ENCODE results near the gene CCDC112. TPM values are rescaled to one million over a fixed set of nuclear protein-coding genes. Genes with fewer than 3 reads are reported as not detected.

CCDC112 gene
- 1 to 10 TPM; 1.9 to 2.1 TPM for total RNA-seq

GRCh38 chr5:115296124-115297022 is at the start of gene CCDC112:
Gene CCDC112 (minus strand): TSS chr5:115296654. CDS start chr5:115296543, 111 bp downstream.
- H3K4me3 Mint-ChIP-seq = peak within 1 kb of the TSS; percentile 80 to 89
- peak; percentile 70 to 74 for DNase-seq
- peaks cover 5% of the 10 kb centered on the region for H3K4me1 Mint-ChIP-seq (ENCODE audit: low read depth)
- H3K27ac Mint-ChIP-seq = no peak within 1 kb of the TSS
- peaks cover 11% of the 10 kb centered on the region for H3K27me3 Mint-ChIP-seq (ENCODE audit: low read depth)
- peaks cover 0 to 2% of the 10 kb centered on the region in 2 donors for H3K36me3 Mint-ChIP-seq (ENCODE audit: insufficient read depth in 2 of 2)
- H3K9me3 Mint-ChIP-seq = peaks cover 0 to 2% of the 10 kb centered on the region in 2 donors
- peak; percentile 86 to 88 for ATAC-seq (replicated peaks in 1 of 2)

GRCh38 chr5:115345344-115345743 is 48.9 kb upstream of the CCDC112 start:
- no peak for ATAC-seq (replicated peaks in 1 of 2)
- DNase-seq = no peak
- Mint-ChIP-seq H3K36me3 (ENCODE audit: insufficient read depth in 2 of 2) (no peaks in the 10 kb centered on the region), H3K9me3 (peaks cover 0 to 3% of the 10 kb centered on the region in 2 donors), H3K27ac (no peak overlapping the region), H3K4me1 (ENCODE audit: low read depth) (no peaks in the 10 kb centered on the region), H3K4me3 (no peak overlapping the region), H3K27me3 (ENCODE audit: low read depth) (peaks cover 52% of the 10 kb centered on the region)

- no peak overlapping the region for H3K4me3 Mint-ChIP-seq
- no peaks in the 10 kb centered on the region for H3K36me3 Mint-ChIP-seq (ENCODE audit: insufficient read depth in 2 of 2)
- no peak for ATAC-seq (replicated peaks in 1 of 2)
Measured at GRCh38 chr5:115343855-115344254, 47.4 kb upstream of the CCDC112 start.

GRCh38 chr5:115342590-115343377 is 46.3 kb upstream of the CCDC112 start:
- Mint-ChIP-seq H3K36me3 (ENCODE audit: insufficient read depth in 2 of 2) (no peaks in the 10 kb centered on the region), H3K27me3 (ENCODE audit: low read depth) (peaks cover 59% of the 10 kb centered on the region), H3K4me1 (ENCODE audit: low read depth) (no peaks in the 10 kb centered on the region), H3K4me3 (no peak overlapping the region), H3K27ac (no peak overlapping the region), H3K9me3 (peaks cover 0 to 3% of the 10 kb centered on the region in 2 donors)
- ATAC-seq (replicated peaks in 1 of 2) (no peak), DNase-seq (no peak)

More at GRCh38 chr5:115343855-115344254, 47.4 kb upstream of the CCDC112 start:
- Mint-ChIP-seq H3K9me3 (peaks cover 0 to 3% of the 10 kb centered on the region in 2 donors), H3K4me1 (ENCODE audit: low read depth) (no peaks in the 10 kb centered on the region), H3K27ac (no peak overlapping the region), H3K27me3 (ENCODE audit: low read depth) (peaks cover 54% of the 10 kb centered on the region)
- DNase-seq = no peak

- Mint-ChIP-seq H3K4me1 (ENCODE audit: low read depth) (no peaks in the 10 kb centered on the region), H3K27me3 (ENCODE audit: low read depth) (peaks cover 62% of the 10 kb centered on the region), H3K4me3 (no peak overlapping the region), H3K36me3 (ENCODE audit: insufficient read depth in 2 of 2) (no peaks in the 10 kb centered on the region), H3K9me3 (peaks cover 0 to 3% of the 10 kb centered on the region in 2 donors), H3K27ac (no peak overlapping the region)
- no peak for ATAC-seq (replicated peaks in 1 of 2)
- no peak for DNase-seq
Measured at GRCh38 chr5:115341745-115342144, 45.3 kb upstream of the CCDC112 start.

- Mint-ChIP-seq H3K27me3 (ENCODE audit: low read depth) (peaks cover 54% of the 10 kb centered on the region), H3K4me1 (ENCODE audit: low read depth) (no peaks in the 10 kb centered on the region), H3K36me3 (ENCODE audit: insufficient read depth in 2 of 2) (no peaks in the 10 kb centered on the region), H3K9me3 (no peaks in the 10 kb centered on the region), H3K27ac (no peak overlapping the region), H3K4me3 (no peak overlapping the region)
- no peak for ATAC-seq (replicated peaks in 1 of 2)
- no peak for DNase-seq
Measured at GRCh38 chr5:115338851-115339250, 42.4 kb upstream of the CCDC112 start.

- H3K4me1 Mint-ChIP-seq (ENCODE audit: low read depth) = peaks cover 5% of the 10 kb centered on the region
- H3K9me3 Mint-ChIP-seq = no peaks in the 10 kb centered on the region
- peaks cover 0 to under 1% of the 10 kb centered on the region in 2 donors for H3K36me3 Mint-ChIP-seq (ENCODE audit: insufficient read depth in 2 of 2)
- H3K27ac Mint-ChIP-seq = no peak overlapping the region
- no peak for ATAC-seq (replicated peaks in 1 of 2)
- H3K4me3 Mint-ChIP-seq = no peak overlapping the region
- peaks cover 57% of the 10 kb centered on the region for H3K27me3 Mint-ChIP-seq (ENCODE audit: low read depth)
- DNase-seq = no peak
Measured at GRCh38 chr5:115337882-115338281, 41.4 kb upstream of the CCDC112 start.

- DNase-seq (no peak), ATAC-seq (replicated peaks in 1 of 2) (no peak)
- Mint-ChIP-seq H3K27me3 (ENCODE audit: low read depth) (peaks cover 52% of the 10 kb centered on the region), H3K9me3 (no peaks in the 10 kb centered on the region), H3K27ac (no peak overlapping the region), H3K4me1 (ENCODE audit: low read depth) (peaks cover 7% of the 10 kb centered on the region), H3K4me3 (no peak overlapping the region), H3K36me3 (ENCODE audit: insufficient read depth in 2 of 2) (peaks cover 0 to 2% of the 10 kb centered on the region in 2 donors)
Measured at GRCh38 chr5:115336964-115337363, 40.5 kb upstream of the CCDC112 start.

- no peaks in the 10 kb centered on the region for H3K9me3 Mint-ChIP-seq
- DNase-seq = no peak
Measured at GRCh38 chr5:115336201-115336720, 39.8 kb upstream of the CCDC112 start.

GRCh38 chr5:115335301-115335700 is 38.8 kb upstream of the CCDC112 start:
- peaks cover 0 to 2% of the 10 kb centered on the region in 2 donors for H3K36me3 Mint-ChIP-seq (ENCODE audit: insufficient read depth in 2 of 2)
- H3K4me1 Mint-ChIP-seq (ENCODE audit: low read depth) = peaks cover 16% of the 10 kb centered on the region
- peaks cover 58% of the 10 kb centered on the region for H3K27me3 Mint-ChIP-seq (ENCODE audit: low read depth)
- DNase-seq (no peak), ATAC-seq (replicated peaks in 1 of 2) (no peak)
- no peaks in the 10 kb centered on the region for H3K9me3 Mint-ChIP-seq
- H3K4me3 Mint-ChIP-seq = no peak overlapping the region
- H3K27ac Mint-ChIP-seq = no peak overlapping the region

More at GRCh38 chr5:115336201-115336720, 39.8 kb upstream of the CCDC112 start:
- Mint-ChIP-seq H3K27me3 (ENCODE audit: low read depth) (peaks cover 54% of the 10 kb centered on the region), H3K4me1 (ENCODE audit: low read depth) (peaks cover 10% of the 10 kb centered on the region), H3K4me3 (no peak overlapping the region), H3K27ac (no peak overlapping the region), H3K36me3 (ENCODE audit: insufficient read depth in 2 of 2) (peaks cover 0 to 2% of the 10 kb centered on the region in 2 donors)
- ATAC-seq (replicated peaks in 1 of 2) = no peak

GRCh38 chr5:115333164-115333563 is 36.7 kb upstream of the CCDC112 start:
- Mint-ChIP-seq H3K27ac (no peak overlapping the region), H3K4me1 (ENCODE audit: low read depth) (peaks cover 16% of the 10 kb centered on the region), H3K27me3 (ENCODE audit: low read depth) (peaks cover 54% of the 10 kb centered on the region), H3K36me3 (ENCODE audit: insufficient read depth in 2 of 2) (peaks cover 0 to 2% of the 10 kb centered on the region in 2 donors), H3K4me3 (no peak overlapping the region), H3K9me3 (no peaks in the 10 kb centered on the region)
- DNase-seq (peak; percentile 6 to 25), ATAC-seq (replicated peaks in 1 of 2) (peak; percentile 92 to 96)

GRCh38 chr5:115330830-115331229 is 34.4 kb upstream of the CCDC112 start:
- H3K27me3 Mint-ChIP-seq (ENCODE audit: low read depth) = peaks cover 39% of the 10 kb centered on the region

GRCh38 chr5:115329475-115329874 is 33.0 kb upstream of the CCDC112 start:
- peaks cover 0 to 2% of the 10 kb centered on the region in 2 donors for H3K36me3 Mint-ChIP-seq (ENCODE audit: insufficient read depth in 2 of 2)
- H3K27ac Mint-ChIP-seq = no peak overlapping the region
- no peak for ATAC-seq (replicated peaks in 1 of 2)
- H3K4me3 Mint-ChIP-seq = no peak overlapping the region
- H3K27me3 Mint-ChIP-seq (ENCODE audit: low read depth) = peaks cover 37% of the 10 kb centered on the region
- H3K4me1 Mint-ChIP-seq (ENCODE audit: low read depth) = peaks cover 16% of the 10 kb centered on the region
- no peak for DNase-seq
- H3K9me3 Mint-ChIP-seq = no peaks in the 10 kb centered on the region

More at GRCh38 chr5:115330830-115331229, 34.4 kb upstream of the CCDC112 start:
- Mint-ChIP-seq H3K4me3 (no peak overlapping the region), H3K36me3 (ENCODE audit: insufficient read depth in 2 of 2) (peaks cover 0 to 2% of the 10 kb centered on the region in 2 donors), H3K4me1 (ENCODE audit: low read depth) (peaks cover 16% of the 10 kb centered on the region), H3K27ac (no peak overlapping the region), H3K9me3 (no peaks in the 10 kb centered on the region)
- no peak for DNase-seq
- ATAC-seq (replicated peaks in 1 of 2) = no peak
